AG09319 (cell line): ENCODE results near the gene PKDCC.

ENCODE experiments used
- DNase-seq: peaks from one replicate; pipeline ENCODE4 v3.0.0-alpha.2; 2010; ENCODE audit warnings: low read depth; ENCODE audit errors: extremely low read depth
- TF ChIP-seq, protein P1 (sequence below): IDR thresholded peaks from 2 replicates; pipeline ENCODE4 v1.5.1; 2011; ENCODE audit warnings: low read depth, mild to moderate bottlenecking, inconsistent platforms, low read length, moderate library complexity

The PKDCC gene

DNA sequence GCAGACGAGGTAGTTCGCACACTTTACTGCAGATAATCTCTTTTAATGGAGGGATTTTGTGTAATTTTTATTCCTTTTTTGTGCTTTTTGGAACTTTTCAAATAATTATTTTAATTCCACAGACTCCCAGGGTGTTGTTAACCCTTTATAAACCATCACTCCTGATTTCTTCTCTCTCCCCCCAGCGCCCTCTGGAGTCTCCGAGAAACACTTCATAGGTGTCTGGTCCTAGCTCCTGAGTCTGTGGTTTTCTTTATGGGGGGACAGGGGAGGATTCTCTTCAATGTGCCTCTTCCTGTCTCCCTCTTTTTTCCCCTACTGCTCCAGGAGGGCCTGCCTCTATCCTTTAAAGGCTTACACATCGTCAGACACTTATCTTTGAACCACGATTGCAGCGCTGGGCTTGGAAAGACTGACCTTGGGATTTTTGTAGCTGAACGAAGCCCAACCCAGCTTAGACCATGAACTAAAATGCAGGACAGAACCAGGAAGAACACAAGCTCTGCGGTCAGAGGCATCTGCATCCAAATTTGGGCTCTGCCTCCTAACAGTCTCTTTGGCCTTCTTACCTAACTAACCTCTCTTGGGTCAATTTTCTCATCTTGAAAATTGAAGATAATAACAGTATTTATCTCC is 7.1 kb upstream of the PKDCC start:
- no peak for DNase-seq
- TF ChIP-seq, protein P1, sequence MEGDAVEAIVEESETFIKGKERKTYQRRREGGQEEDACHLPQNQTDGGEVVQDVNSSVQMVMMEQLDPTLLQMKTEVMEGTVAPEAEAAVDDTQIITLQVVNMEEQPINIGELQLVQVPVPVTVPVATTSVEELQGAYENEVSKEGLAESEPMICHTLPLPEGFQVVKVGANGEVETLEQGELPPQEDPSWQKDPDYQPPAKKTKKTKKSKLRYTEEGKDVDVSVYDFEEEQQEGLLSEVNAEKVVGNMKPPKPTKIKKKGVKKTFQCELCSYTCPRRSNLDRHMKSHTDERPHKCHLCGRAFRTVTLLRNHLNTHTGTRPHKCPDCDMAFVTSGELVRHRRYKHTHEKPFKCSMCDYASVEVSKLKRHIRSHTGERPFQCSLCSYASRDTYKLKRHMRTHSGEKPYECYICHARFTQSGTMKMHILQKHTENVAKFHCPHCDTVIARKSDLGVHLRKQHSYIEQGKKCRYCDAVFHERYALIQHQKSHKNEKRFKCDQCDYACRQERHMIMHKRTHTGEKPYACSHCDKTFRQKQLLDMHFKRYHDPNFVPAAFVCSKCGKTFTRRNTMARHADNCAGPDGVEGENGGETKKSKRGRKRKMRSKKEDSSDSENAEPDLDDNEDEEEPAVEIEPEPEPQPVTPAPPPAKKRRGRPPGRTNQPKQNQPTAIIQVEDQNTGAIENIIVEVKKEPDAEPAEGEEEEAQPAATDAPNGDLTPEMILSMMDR, result no peak

DNA sequence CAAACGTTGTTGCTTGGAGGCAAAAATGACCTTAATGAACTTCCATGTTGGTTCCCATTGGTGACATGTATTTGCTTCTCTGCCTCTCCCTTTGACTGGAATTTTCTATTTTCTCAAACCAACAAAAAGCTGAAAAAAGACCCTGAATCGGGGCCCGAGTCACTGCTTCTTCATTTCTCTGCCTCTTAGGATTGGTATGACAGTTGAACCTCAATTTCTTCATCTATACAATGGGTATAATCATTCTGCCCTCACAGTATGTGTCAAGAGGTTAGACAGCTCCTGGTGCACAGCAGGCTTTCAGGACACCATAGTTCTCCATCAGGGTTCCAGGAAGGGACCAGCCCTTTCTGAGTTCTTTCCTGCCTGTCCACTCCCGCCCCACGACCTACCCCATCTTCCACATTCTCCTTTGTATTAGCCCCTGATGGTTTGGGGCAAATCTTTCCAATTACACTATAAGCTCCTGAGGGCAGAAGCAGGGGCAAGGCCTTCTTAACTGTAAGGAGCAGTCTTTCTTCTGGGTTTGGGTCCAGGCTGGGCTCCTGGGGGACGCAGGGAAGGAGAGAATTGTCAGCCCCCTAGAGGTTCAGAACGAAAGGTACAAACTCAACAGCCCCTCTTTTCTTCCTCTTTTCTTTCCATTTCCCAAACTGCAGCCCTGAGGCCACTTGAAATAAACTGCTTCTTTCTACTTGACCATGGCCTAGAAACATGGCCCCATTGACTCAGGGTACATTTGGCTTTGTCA is 6.3 kb upstream of the PKDCC start:
- DNase-seq, result no peak
- TF ChIP-seq, protein P1, result no peak

DNA sequence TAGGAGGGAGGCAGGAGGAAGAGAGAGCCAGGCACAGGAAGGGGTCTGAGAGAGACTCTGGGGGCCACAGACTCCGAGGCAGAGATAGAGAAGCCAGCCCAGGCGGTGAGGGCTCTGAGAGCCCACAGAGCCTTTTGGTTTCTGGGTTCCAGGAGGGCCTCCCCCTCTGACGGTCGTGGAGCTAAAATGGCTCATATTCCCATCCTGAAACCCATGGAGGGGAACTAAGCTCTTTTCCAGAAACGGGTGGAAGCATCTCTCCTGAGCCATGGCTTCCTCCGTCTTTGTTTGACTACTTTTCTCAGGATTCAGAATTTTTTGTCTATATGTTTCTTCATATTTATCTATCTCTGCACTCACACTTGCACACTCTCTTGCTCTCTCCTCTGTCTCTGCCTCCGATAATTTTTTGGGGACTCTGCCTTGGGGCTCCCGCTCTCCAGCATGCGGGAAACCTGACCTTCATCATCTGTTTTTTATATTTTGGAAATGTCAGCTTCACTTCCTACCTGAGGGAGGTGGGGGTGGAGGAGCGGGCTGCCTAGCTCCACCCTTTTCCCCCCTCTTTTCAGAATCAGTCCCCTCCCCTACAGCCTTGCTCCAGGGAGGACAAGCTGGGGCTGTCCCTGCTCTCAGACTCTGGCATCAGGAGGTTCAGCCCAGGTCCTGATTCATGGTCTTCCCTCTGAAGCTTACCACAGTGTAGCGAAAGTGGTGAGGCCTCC is 5.0 kb upstream of the PKDCC start:
- TF ChIP-seq, protein P1, result no peak
- DNase-seq, result no peak

DNA sequence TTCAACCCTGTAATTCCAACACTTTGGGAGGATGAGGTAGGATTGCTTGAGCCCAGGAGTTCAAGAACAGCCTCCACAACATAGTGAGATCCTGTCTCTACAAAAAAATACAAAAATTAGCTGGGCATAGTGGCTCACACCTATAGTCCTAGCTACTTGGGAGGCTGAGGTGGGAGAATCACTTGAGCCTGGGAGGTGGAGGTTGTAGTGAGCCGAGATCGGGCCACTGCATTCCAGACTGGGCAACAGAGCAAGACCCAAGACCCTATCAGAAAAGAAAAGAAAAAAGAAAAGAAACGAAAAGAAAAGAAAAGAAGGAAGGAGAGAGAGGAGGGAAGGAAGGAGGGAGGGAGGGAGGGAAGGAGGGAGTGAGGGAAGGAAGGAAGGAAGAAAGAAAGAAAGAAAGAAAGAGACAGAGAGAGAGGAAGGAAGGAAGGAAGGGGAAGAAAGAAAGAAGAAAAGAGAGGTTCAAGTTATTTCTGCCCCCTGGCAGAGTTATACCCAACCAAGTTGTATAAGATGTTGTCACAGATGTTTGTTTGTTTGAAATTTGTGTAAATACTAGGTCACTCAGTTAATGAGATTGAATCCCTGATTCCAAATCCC is 3.9 kb upstream of the PKDCC start:
- TF ChIP-seq, protein P1, result no peak
- DNase-seq, result no peak

DNA sequence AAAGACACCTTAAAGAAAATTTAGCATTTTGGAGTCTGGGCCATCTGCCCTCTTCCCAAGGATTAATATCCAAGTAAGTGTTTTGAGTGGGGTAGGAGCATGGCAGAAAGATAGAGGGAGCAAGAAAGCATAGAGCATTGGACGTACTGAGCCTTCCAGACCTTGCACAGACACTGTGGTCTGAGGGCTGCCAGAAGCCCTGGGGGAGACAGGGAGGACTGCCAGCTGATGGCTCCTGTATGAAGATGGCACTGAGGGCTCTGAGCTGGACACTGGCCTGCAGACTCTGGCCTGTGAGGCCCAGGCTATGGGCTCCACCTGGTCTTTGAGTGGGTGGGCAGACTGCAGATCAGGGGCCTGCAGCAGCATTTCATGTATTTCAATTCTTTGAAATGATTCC is 2.9 kb upstream of the PKDCC start:
- no peak for DNase-seq
- TF ChIP-seq, protein P1, result no peak

DNA sequence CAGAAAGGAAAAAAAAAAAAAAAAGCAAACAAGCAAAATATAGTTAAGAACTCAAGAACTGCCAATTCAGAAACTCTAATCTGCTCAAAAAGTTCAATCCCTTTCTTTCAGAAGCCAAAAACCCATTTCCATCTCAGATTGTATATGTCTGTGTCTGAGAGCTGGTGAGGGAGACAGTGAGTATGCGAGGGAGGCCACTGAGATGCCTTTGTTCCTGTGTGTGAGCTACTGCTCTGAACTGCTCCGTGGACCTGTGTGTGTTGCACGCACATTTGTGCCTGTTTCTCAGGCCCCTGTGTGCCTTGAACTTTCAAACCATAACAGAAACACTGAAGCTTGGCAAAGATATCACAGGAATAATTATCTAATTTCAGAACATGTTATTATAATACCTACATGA is 2.5 kb upstream of the PKDCC start:
- TF ChIP-seq, protein P1, result no peak
- no peak for DNase-seq
